ENCODE results near the gene KIF5C.

The KIF5C gene

GRCh38 chr2:148994341-148994740, 119.3 kb downstream of the KIF5C start:
- no peak for FAIRE-seq

- no peak for FAIRE-seq
Measured at GRCh38 chr2:148996805-148997204, 121.8 kb downstream of the KIF5C start.

- FAIRE-seq = no peak
Measured at GRCh38 chr2:148998165-148998830, 123.3 kb downstream of the KIF5C start.

GRCh38 chr2:148998831-148999200, 123.8 kb downstream of the KIF5C start:
- FAIRE-seq = no peak

GRCh38 chr2:148999451-148999921, 124.5 kb downstream of the KIF5C start:
- FAIRE-seq = no peak

GRCh38 chr2:149000158-149000938, 125.3 kb downstream of the KIF5C start:
- FAIRE-seq = no peak

GRCh38 chr2:149001496-149001895, 126.5 kb downstream of the KIF5C start:
- FAIRE-seq = no peak

- no peak for FAIRE-seq
Measured at GRCh38 chr2:149002378-149002890, 127.4 kb downstream of the KIF5C start.

GRCh38 chr2:149002891-149003740, 128.1 kb downstream of the KIF5C start:
- no peak for FAIRE-seq

- FAIRE-seq = no peak
Measured at GRCh38 chr2:149004836-149005235, 129.8 kb downstream of the KIF5C start.

GRCh38 chr2:149005471-149006077, 130.5 kb downstream of the KIF5C start:
- no peak for FAIRE-seq

GRCh38 chr2:149006883-149007543, 132.0 kb downstream of the KIF5C start:
- FAIRE-seq = no peak

- FAIRE-seq = no peak
Measured at GRCh38 chr2:149008381-149008780, 133.4 kb downstream of the KIF5C start.

- no peak for FAIRE-seq
Measured at GRCh38 chr2:149009576-149010461, 134.8 kb downstream of the KIF5C start.

GRCh38 chr2:149012545-149012944, 137.5 kb downstream of the KIF5C start:
- FAIRE-seq = no peak

GRCh38 chr2:149015501-149015900, 140.5 kb downstream of the KIF5C start:
- no peak for FAIRE-seq

- no peak for FAIRE-seq
Measured at GRCh38 chr2:149015926-149016563, 141.0 kb downstream of the KIF5C start.

- FAIRE-seq = peak; percentile 95
Measured at GRCh38 chr2:149017116-149017985, 142.3 kb downstream of the KIF5C start.

- FAIRE-seq = no peak
Measured at GRCh38 chr2:149018981-149019380, 144.0 kb downstream of the KIF5C start.

- FAIRE-seq = no peak
Measured at GRCh38 chr2:149019768-149020167, 144.7 kb downstream of the KIF5C start.

Data from G401.6 (cell line).